ENCODE measurements around the gene VAV2. TPM values are rescaled to one million over a fixed set of nuclear protein-coding genes. Genes with fewer than 3 reads are reported as not detected.

Gene VAV2
- total and polyA plus RNA-seq, 2 experiments from 2014 or later: 8.1 to 28.9 TPM

DNA sequence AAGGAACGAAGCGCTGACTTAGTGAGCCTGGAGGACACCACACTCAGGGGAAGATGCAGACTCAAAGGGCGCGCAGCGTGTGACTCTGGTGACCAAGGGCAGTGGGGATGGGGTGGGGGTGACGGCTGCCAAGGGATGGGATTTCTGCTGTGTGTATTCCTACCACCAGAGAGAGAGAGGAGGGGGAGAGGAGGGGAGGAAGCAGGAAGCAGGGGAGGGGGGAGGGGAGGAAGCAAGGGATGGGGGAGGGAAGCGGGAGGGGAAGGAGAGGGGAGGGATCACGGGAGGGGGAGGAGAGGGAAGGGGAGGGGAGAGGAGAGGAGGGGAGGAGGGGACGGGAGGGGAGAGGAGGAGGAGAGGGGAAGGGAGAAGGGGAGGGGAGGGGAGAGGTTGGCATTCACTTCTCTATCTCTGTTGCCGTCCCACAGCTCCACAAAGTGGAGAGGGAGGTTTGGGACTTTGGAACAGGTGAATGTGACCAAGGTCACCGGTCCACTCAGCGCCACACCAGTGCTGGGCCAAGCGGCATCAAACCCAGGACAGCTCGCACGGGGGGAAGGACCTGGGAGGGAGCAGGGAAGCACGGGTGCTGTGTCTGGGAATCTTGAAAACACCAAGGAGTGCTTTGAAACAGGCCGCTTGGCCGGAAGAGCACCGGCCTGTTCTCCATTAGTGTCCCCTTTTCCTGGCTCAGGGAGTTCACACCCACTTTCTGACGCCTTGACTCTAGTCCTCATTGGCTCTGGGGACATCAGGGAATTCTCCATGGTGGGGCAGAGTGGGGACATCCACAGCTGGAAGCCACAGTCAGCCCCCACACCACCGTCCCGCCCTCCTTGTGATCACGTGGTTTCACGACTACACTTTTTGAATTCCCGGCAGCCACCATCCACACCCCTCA, 77.4 kb downstream of the VAV2 start (continued):
- TF ChIP-seq, protein P1, sequence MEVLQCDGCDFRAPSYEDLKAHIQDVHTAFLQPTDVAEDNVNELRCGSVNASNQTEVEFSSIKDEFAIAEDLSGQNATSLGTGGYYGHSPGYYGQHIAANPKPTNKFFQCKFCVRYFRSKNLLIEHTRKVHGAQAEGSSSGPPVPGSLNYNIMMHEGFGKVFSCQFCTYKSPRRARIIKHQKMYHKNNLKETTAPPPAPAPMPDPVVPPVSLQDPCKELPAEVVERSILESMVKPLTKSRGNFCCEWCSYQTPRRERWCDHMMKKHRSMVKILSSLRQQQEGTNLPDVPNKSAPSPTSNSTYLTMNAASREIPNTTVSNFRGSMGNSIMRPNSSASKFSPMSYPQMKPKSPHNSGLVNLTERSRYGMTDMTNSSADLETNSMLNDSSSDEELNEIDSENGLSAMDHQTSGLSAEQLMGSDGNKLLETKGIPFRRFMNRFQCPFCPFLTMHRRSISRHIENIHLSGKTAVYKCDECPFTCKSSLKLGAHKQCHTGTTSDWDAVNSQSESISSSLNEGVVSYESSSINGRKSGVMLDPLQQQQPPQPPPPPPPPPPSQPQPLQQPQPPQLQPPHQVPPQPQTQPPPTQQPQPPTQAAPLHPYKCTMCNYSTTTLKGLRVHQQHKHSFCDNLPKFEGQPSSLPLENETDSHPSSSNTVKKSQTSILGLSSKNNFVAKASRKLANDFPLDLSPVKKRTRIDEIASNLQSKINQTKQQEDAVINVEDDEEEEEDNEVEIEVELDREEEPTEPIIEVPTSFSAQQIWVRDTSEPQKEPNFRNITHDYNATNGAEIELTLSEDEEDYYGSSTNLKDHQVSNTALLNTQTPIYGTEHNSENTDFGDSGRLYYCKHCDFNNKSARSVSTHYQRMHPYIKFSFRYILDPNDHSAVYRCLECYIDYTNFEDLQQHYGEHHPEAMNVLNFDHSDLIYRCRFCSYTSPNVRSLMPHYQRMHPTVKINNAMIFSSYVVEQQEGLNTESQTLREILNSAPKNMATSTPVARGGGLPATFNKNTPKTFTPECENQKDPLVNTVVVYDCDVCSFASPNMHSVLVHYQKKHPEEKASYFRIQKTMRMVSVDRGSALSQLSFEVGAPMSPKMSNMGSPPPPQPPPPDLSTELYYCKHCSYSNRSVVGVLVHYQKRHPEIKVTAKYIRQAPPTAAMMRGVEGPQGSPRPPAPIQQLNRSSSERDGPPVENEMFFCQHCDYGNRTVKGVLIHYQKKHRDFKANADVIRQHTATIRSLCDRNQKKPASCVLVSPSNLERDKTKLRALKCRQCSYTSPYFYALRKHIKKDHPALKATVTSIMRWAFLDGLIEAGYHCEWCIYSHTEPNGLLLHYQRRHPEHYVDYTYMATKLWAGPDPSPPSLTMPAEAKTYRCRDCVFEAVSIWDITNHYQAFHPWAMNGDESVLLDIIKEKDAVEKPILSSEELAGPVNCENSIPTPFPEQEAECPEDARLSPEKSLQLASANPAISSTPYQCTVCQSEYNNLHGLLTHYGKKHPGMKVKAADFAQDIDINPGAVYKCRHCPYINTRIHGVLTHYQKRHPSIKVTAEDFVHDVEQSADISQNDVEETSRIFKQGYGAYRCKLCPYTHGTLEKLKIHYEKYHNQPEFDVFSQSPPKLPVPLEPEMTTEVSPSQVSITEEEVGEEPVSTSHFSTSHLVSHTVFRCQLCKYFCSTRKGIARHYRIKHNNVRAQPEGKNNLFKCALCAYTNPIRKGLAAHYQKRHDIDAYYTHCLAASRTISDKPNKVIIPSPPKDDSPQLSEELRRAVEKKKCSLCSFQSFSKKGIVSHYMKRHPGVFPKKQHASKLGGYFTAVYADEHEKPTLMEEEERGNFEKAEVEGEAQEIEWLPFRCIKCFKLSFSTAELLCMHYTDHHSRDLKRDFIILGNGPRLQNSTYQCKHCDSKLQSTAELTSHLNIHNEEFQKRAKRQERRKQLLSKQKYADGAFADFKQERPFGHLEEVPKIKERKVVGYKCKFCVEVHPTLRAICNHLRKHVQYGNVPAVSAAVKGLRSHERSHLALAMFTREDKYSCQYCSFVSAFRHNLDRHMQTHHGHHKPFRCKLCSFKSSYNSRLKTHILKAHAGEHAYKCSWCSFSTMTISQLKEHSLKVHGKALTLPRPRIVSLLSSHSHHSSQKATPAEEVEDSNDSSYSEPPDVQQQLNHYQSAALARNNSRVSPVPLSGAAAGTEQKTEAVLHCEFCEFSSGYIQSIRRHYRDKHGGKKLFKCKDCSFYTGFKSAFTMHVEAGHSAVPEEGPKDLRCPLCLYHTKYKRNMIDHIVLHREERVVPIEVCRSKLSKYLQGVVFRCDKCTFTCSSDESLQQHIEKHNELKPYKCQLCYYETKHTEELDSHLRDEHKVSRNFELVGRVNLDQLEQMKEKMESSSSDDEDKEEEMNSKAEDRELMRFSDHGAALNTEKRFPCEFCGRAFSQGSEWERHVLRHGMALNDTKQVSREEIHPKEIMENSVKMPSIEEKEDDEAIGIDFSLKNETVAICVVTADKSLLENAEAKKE (CRISPR knock-in tag; IDR thresholded peaks at IDR 0.05): no peak
- TF ChIP-seq STAT1 (IDR thresholded peaks at IDR 0.05; ENCODE audit: unreplicated experiment): no peak
- TF ChIP-seq ZNF331 (CRISPR knock-in tag; IDR thresholded peaks at IDR 0.05; ENCODE audit: low read depth): no peak
- TF ChIP-seq CREB1 (CRISPR knock-in tag; IDR thresholded peaks at IDR 0.05; ENCODE audit: low read depth): no peak
- TF ChIP-seq EZH2phosphoT487 (IDR thresholded peaks at IDR 0.05; ENCODE audit: unreplicated experiment): no peak

DNA sequence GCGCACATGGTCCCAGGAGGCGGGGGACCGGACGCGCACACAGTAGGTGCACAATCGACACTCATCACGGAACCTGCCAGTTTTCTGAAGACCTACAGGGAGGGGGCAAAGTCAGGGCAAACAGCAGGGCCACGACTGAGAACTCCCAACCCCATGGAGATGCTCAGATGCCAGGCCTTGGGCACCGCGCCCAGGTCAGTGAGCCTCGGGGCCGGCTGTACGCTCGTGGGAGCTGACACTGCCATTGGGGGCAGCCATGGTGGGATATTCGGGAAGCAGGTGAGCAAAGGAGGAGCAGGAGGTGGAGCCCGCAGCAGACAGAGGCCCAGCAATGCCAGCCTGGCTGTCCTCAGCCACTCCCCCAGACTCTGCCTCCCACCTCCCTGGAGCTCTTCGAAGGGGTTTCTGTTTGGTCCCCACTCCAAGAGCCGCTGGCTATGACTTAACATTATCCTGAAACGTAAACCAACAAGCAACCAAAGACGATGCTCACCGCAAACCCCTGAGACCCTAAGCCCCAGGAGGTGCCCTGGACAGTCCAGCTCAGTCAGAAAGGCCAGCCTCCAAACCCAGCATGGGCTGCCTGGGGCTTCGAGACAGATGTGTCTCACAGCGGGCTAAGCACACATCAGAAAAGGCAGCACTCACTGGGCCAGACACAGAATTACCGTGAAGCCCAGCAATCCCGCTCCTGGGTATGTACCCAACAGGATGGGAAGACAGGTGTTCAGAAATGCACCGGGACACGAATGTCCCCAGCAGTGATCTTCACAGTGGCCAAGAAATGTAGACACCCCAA, 78.4 kb downstream of the VAV2 start:
- H3K9me3 Mint-ChIP-seq: no peaks in the 10 kb centered on the region
- Histone ChIP-seq H4K20me1 (replicated peaks; ENCODE audit: insufficient read depth) (no peaks in the 10 kb centered on the region; the same call in 1 of the 2 replicates), H3K4me2 (no peak overlapping the region), H3K4me3 (no peak overlapping the region), H3K36me3 (ENCODE audit: insufficient read depth) (no peaks in the 10 kb centered on the region), H3K9me2 (ENCODE audit: insufficient read depth) (no peaks in the 10 kb centered on the region), H2AFZ (no peak overlapping the region), H3F3A (replicated peaks; ENCODE audit: low read depth) (no peaks in the 10 kb centered on the region), H3K4me1 (ENCODE audit: insufficient read depth) (peaks cover 5% of the 10 kb centered on the region), H3K79me2 (replicated peaks; ENCODE audit: insufficient read depth) (peaks cover 59% of the 10 kb centered on the region), H3K27me3 (ENCODE audit: insufficient read depth) (no peaks in the 10 kb centered on the region), H3K27ac (ENCODE audit: low read depth) (no peak overlapping the region; the same call in 1 of the 2 replicates)
- H3K27ac Mint-ChIP-seq: no peak overlapping the region
- H3K27me3 Mint-ChIP-seq (ENCODE audit: insufficient read depth, low read depth, poor library complexity): peaks cover 17% of the 10 kb centered on the region
- H3K36me3 Mint-ChIP-seq (ENCODE audit: low read depth): no peaks in the 10 kb centered on the region
- no peak; the same call in 2 of the 3 replicates for ATAC-seq
- H3K4me3 Mint-ChIP-seq: peak overlapping the region; percentile 41; the same call in 2 of the 3 replicates
- peaks cover 40% of the 10 kb centered on the region for H3K4me1 Mint-ChIP-seq
- DNase-seq (ENCODE audit: low spot score): no peak
- no peak for TF ChIP-seq POLR2AphosphoS5 (IDR thresholded peaks at IDR 0.05; ENCODE audit: low read depth)
- TF ChIP-seq STAT1 (IDR thresholded peaks at IDR 0.05; ENCODE audit: unreplicated experiment): no peak
- TF ChIP-seq, protein P1 (CRISPR knock-in tag; IDR thresholded peaks at IDR 0.05): no peak
- no peak for TF ChIP-seq ZNF114 (CRISPR knock-in tag; IDR thresholded peaks at IDR 0.05)

Data from GM23338 (cell line).